C4-2B (cell line): ENCODE data around the gene FHIP1B.

Source experiments
- ZFX ChIP-seq: fragments of 450-650 bp; IDR thresholded peaks from 2 replicates; pipeline ENCODE4 v1.6.1; 2017
- TF ChIP-seq, protein P1 (sequence below): fragments of 450-650 bp; conservative IDR thresholded peaks from 2 replicates; pipeline ENCODE4 v1.5.1; 2017; ENCODE audit warnings: mild to moderate bottlenecking

DNA sequence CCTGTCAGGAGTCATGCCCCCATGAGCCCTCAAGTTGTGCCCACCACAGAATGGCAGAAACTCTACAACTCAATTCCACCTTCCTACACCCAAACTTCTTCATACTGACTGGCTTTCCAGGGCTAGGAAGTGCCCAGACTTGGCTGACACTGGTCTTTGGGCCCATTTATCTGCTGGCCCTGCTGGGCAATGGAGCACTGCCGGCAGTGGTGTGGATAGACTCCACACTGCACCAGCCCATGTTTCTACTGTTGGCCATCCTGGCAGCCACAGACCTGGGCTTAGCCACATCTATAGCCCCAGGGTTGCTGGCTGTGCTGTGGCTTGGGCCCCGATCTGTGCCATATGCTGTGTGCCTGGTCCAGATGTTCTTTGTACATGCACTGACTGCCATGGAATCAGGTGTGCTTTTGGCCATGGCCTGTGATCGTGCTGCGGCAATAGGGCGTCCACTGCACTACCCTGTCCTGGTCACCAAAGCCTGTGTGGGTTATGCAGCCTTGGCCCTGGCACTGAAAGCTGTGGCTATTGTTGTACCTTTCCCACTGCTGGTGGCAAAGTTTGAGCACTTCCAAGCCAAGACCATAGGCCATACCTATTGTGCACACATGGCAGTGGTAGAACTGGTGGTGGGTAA lies 35.1 kb downstream of the FHIP1B start, which contains the start of gene OR52W1:
- TF ChIP-seq, protein P1, sequence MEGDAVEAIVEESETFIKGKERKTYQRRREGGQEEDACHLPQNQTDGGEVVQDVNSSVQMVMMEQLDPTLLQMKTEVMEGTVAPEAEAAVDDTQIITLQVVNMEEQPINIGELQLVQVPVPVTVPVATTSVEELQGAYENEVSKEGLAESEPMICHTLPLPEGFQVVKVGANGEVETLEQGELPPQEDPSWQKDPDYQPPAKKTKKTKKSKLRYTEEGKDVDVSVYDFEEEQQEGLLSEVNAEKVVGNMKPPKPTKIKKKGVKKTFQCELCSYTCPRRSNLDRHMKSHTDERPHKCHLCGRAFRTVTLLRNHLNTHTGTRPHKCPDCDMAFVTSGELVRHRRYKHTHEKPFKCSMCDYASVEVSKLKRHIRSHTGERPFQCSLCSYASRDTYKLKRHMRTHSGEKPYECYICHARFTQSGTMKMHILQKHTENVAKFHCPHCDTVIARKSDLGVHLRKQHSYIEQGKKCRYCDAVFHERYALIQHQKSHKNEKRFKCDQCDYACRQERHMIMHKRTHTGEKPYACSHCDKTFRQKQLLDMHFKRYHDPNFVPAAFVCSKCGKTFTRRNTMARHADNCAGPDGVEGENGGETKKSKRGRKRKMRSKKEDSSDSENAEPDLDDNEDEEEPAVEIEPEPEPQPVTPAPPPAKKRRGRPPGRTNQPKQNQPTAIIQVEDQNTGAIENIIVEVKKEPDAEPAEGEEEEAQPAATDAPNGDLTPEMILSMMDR = no peak
- no peak for TF ChIP-seq ZFX
